ENCODE measurements around the gene FREM2. TPM values are rescaled to one million over a fixed set of nuclear protein-coding genes. Genes with fewer than 3 reads are reported as not detected.

Gene FREM2
- polyA plus RNA-seq, 1 experiment = not detected

- H3K36me3 ChIP-seq (ENCODE audit: control insufficient read depth, insufficient read depth, low read length) = no peaks in the 10 kb centered on the region
- DNase-seq (ENCODE audit: low read depth) = no peak
- no peak for TF ChIP-seq CTCF (IDR thresholded peaks at IDR 0.05; ENCODE audit: insufficient read depth, low read depth, low read length)
- ChIA-PET POLR2A (no interaction called here), CTCF (no interaction called here)
- no peak overlapping the region for H3K4me3 ChIP-seq (ENCODE audit: low read depth, low read length)
- H3K27me3 ChIP-seq (ENCODE audit: control insufficient read depth, insufficient read depth, low read length) = no peaks in the 10 kb centered on the region
Measured at GRCh38 chr13:38671980-38672379, 14.9 kb upstream of the FREM2 start.

- no peak for DNase-seq (ENCODE audit: low read depth)
- H3K4me3 ChIP-seq (ENCODE audit: low read depth, low read length) = no peak overlapping the region
- TF ChIP-seq CTCF (IDR thresholded peaks at IDR 0.05; ENCODE audit: insufficient read depth, low read depth, low read length) = no peak
- no peaks in the 10 kb centered on the region for H3K27me3 ChIP-seq (ENCODE audit: control insufficient read depth, insufficient read depth, low read length)
- no peaks in the 10 kb centered on the region for H3K36me3 ChIP-seq (ENCODE audit: control insufficient read depth, insufficient read depth, low read length)
- ChIA-PET CTCF (no interaction called here), POLR2A (no interaction called here)
Measured at GRCh38 chr13:38674208-38674607, 12.7 kb upstream of the FREM2 start.

- POLR2A ChIA-PET = no interaction called here
- no peak for TF ChIP-seq CTCF (IDR thresholded peaks at IDR 0.05; ENCODE audit: insufficient read depth, low read depth, low read length)
- H3K36me3 ChIP-seq (ENCODE audit: control insufficient read depth, insufficient read depth, low read length) = no peaks in the 10 kb centered on the region
- no peak overlapping the region for H3K4me3 ChIP-seq (ENCODE audit: low read depth, low read length)
- DNase-seq (ENCODE audit: low read depth) = no peak
- CTCF ChIA-PET = no interaction called here
- H3K27me3 ChIP-seq (ENCODE audit: control insufficient read depth, insufficient read depth, low read length) = 0 out of 2 replicates have a peak, but pooled peaks cover under 1% of the 10 kb centered on the region
Measured at GRCh38 chr13:38680912-38681311, 6.0 kb upstream of the FREM2 start.

- DNase-seq (ENCODE audit: low read depth) = no peak
- CTCF ChIA-PET = no interaction called here
- POLR2A ChIA-PET = no interaction called here
- H3K4me3 ChIP-seq (ENCODE audit: low read depth, low read length) = no peak overlapping the region
- no peak for TF ChIP-seq CTCF (IDR thresholded peaks at IDR 0.05; ENCODE audit: insufficient read depth, low read depth, low read length)
- H3K27me3 ChIP-seq (ENCODE audit: control insufficient read depth, insufficient read depth, low read length) = peaks cover 9% of the 10 kb centered on the region
- no peaks in the 10 kb centered on the region for H3K36me3 ChIP-seq (ENCODE audit: control insufficient read depth, insufficient read depth, low read length)
Measured at GRCh38 chr13:38684714-38685113, 2.2 kb upstream of the FREM2 start.

GRCh38 chr13:38685431-38685830 lies 1.4 kb upstream of the FREM2 start:
- TF ChIP-seq CTCF (IDR thresholded peaks at IDR 0.05; ENCODE audit: insufficient read depth, low read depth, low read length) = no peak
- ChIA-PET CTCF (no interaction called here), POLR2A (no interaction called here)
- Histone ChIP-seq H3K4me3 (ENCODE audit: low read depth, low read length) (no peak overlapping the region), H3K27me3 (ENCODE audit: control insufficient read depth, insufficient read depth, low read length) (peaks cover 9% of the 10 kb centered on the region), H3K36me3 (ENCODE audit: control insufficient read depth, insufficient read depth, low read length) (no peaks in the 10 kb centered on the region)
- DNase-seq (ENCODE audit: low read depth) = no peak

Measured in BJ (cell line).